Mesothelial cell of epicardium (in vitro differentiated cells): ENCODE data around the gene PLAAT3. TPM values are rescaled to one million over a fixed set of nuclear protein-coding genes. Genes with fewer than 3 reads are reported as not detected.
"Not testable (repeated sequence)": the region's sequence is repeated elsewhere in the genome, so short reads cannot be mapped to it uniquely, and the experiment has no call there.

Experiments
- DNase-seq, 2 experiments: peaks; one replicate each; pipeline ENCODE4 v3.0.0; 2021; ENCODE audit warnings: low spot score in 2 of 2; ENCODE audit not compliant: unreplicated experiment in 2 of 2
- H3K27ac Mint-ChIP-seq: 2 replicates; pipeline ENCODE4 v1.8.0; 2021; ENCODE audit warnings: mixed read lengths
- H3K27me3 Mint-ChIP-seq: 2 replicates; pipeline ENCODE4 v1.8.0; 2021; ENCODE audit warnings: low read depth, mixed read lengths
- H3K36me3 Mint-ChIP-seq: 2 replicates; pipeline ENCODE4 v1.8.0; 2021; ENCODE audit warnings: mixed read lengths
- H3K4me1 Mint-ChIP-seq: 2 replicates; pipeline ENCODE4 v1.8.0; 2021; ENCODE audit warnings: mixed read lengths
- H3K4me3 Mint-ChIP-seq: 2 replicates; pipeline ENCODE4 v1.8.0; 2021; ENCODE audit warnings: mild to moderate bottlenecking, moderate library complexity, mixed read lengths
- H3K9me3 Mint-ChIP-seq: 2 replicates; pipeline ENCODE4 v1.8.0; 2021; ENCODE audit warnings: mixed read lengths
- total RNA-seq: library from RNA; stranded (reverse); gene quantifications from 3 replicates; pipeline ENCODE4 v1.2.1, GENCODE V29; 2021
- TF ChIP-seq, protein P1 (sequence below): fragments of 200-600 bp; sonication (generic); IDR thresholded peaks from one replicate; pipeline ENCODE4 v1.5.0; 2021; ENCODE audit warnings: antibody characterized with exemption; ENCODE audit not compliant: unreplicated experiment

PLAAT3 gene
- total RNA-seq, 1 donor from 2014 or later = 1.5 TPM

DNA sequence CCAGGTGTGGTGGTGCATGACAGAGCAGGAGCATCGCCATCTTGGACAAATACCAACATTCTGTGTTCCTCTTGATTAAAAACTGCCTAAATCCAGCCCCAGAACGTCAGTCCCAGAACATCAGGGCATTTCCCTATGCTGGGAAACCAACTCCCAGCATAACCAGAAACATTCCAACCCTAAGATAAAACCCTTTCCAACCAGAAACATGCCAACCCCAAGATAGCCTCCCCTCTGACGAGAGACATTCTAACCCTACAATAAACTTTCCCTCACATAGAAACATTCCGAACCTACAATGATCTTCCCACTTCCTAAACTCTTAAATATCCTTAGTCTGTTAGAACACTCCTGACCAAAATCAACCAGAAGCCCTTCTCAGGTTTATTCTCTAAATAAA is 66.1 kb downstream of the PLAAT3 start:
- no peaks in the 10 kb centered on the region for H3K4me1 Mint-ChIP-seq
- no peak overlapping the region for H3K27ac Mint-ChIP-seq
- TF ChIP-seq, protein P1, sequence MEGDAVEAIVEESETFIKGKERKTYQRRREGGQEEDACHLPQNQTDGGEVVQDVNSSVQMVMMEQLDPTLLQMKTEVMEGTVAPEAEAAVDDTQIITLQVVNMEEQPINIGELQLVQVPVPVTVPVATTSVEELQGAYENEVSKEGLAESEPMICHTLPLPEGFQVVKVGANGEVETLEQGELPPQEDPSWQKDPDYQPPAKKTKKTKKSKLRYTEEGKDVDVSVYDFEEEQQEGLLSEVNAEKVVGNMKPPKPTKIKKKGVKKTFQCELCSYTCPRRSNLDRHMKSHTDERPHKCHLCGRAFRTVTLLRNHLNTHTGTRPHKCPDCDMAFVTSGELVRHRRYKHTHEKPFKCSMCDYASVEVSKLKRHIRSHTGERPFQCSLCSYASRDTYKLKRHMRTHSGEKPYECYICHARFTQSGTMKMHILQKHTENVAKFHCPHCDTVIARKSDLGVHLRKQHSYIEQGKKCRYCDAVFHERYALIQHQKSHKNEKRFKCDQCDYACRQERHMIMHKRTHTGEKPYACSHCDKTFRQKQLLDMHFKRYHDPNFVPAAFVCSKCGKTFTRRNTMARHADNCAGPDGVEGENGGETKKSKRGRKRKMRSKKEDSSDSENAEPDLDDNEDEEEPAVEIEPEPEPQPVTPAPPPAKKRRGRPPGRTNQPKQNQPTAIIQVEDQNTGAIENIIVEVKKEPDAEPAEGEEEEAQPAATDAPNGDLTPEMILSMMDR = no peak
- no peak for DNase-seq
- H3K27me3 Mint-ChIP-seq = no peaks in the 10 kb centered on the region
- no peaks in the 10 kb centered on the region for H3K36me3 Mint-ChIP-seq
- no peaks in the 10 kb centered on the region for H3K9me3 Mint-ChIP-seq
- H3K4me3 Mint-ChIP-seq = no peak overlapping the region

DNA sequence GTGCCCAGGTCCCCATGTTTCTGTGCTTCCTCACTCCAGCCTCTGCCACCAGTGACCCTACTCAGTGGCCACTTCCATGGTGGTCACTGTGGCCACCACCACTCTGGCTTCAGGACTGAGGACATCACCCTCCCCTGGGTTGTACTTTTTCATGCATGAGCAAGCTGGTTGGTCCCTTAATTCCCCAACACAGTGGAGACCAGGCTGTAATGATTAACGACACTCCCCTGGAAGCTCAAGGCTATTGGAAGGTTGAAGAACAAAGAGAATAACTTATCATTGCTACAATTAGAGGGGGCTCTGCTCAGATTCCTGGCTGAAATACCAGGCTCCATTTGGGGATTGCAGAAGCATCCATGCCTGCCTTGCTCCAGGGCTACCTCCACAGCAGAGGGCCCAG is 67.2 kb downstream of the PLAAT3 start:
- DNase-seq = no peak
- no peaks in the 10 kb centered on the region for H3K9me3 Mint-ChIP-seq
- TF ChIP-seq, protein P1 = no peak
- no peaks in the 10 kb centered on the region for H3K36me3 Mint-ChIP-seq
- no peaks in the 10 kb centered on the region for H3K27me3 Mint-ChIP-seq
- H3K4me3 Mint-ChIP-seq = no peak overlapping the region
- no peak overlapping the region for H3K27ac Mint-ChIP-seq
- no peaks in the 10 kb centered on the region for H3K4me1 Mint-ChIP-seq

DNA sequence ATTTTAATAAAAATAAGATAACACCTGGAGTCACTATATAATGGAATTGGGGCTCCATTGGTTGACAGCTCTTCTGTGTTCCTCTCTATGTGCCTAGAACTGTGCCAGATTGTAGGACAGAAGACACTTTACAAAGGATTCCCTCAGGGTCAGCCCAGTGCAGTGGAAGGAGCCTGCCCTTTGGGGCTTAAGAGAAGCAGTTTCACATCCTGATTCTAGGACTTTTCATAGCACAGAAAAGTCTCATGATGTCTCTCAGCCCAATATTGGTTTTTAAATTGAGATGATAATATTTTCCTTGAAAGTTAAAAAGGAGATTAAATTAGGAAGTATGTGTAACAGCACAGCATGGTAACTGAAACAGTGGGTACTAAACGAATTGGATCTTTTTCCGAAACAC is 70.5 kb downstream of the PLAAT3 start:
- H3K4me1 Mint-ChIP-seq = no peaks in the 10 kb centered on the region
- H3K9me3 Mint-ChIP-seq = no peaks in the 10 kb centered on the region
- no peaks in the 10 kb centered on the region for H3K36me3 Mint-ChIP-seq
- H3K27ac Mint-ChIP-seq = no peak overlapping the region
- DNase-seq = no peak
- no peak overlapping the region for H3K4me3 Mint-ChIP-seq
- H3K27me3 Mint-ChIP-seq = no peaks in the 10 kb centered on the region
- TF ChIP-seq, protein P1 = no peak

DNA sequence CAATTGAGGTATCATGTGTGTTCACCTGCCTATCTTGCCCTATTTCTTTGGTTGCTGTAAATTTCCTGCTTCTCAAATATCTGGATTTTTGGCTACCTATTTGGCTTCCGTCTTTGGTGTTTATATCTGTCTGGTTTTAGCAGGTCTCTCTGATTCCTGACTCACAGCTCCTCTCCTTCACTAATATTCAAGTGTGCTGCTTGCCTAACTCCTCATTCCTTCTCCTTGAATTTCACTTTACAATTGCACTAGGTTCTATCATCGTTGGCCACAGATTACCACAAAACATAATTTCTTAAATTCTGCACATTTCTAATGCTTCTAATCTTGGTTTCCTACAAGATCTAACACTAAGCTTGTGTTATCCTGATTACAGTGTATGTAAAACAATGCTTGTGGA is 71.7 kb downstream of the PLAAT3 start:
- not testable (repeated sequence) for H3K4me1 Mint-ChIP-seq, H3K27ac Mint-ChIP-seq, H3K27me3 Mint-ChIP-seq, H3K36me3 Mint-ChIP-seq, H3K9me3 Mint-ChIP-seq, DNase-seq, H3K4me3 Mint-ChIP-seq

DNA sequence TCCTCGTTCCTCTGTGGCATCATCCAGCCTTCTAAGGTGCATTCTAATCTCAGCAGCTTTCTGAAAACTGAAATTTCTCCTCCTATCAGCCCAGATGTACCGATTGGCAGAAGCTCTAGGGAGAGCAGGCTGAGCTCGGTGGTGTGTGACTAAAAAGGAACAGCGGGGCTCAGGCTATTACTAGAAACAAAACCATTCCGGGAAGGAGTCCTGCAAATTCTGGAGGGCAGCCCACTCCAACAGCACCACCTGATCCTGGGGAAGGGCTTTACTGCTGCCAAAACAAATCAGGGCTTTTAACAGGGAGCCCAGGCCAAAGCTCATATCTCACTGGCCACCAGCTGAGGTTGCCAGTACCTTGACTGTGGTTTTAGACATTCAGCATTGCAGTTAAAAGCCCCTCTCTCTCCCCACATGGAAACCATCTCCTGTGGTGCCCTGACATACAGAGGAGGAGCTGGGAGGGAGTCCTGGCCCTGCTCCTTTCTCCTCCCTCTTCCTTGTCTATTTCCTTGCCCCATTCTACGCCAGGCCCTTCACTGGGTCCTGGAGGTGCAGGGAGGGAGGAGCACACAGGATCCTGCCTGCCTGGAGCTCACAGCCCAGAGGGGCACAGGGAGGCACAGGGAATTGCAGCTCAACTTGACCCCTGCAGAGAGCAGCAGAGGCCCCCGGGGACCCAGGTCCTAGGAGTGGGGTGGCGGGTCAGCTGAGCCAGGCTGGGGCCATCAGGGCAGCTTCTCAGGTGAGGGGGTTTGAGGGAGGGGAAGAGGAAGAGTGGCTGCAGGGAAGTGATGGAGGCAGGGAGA is 76.7 kb downstream of the PLAAT3 start:
- H3K27me3 Mint-ChIP-seq = no peaks in the 10 kb centered on the region
- no peak overlapping the region for H3K4me3 Mint-ChIP-seq
- TF ChIP-seq, protein P1 = no peak
- H3K27ac Mint-ChIP-seq = peak overlapping the region; percentile 86
- no peak for DNase-seq
- H3K4me1 Mint-ChIP-seq = peaks cover 25% of the 10 kb centered on the region
- no peaks in the 10 kb centered on the region for H3K36me3 Mint-ChIP-seq
- no peaks in the 10 kb centered on the region for H3K9me3 Mint-ChIP-seq

DNA sequence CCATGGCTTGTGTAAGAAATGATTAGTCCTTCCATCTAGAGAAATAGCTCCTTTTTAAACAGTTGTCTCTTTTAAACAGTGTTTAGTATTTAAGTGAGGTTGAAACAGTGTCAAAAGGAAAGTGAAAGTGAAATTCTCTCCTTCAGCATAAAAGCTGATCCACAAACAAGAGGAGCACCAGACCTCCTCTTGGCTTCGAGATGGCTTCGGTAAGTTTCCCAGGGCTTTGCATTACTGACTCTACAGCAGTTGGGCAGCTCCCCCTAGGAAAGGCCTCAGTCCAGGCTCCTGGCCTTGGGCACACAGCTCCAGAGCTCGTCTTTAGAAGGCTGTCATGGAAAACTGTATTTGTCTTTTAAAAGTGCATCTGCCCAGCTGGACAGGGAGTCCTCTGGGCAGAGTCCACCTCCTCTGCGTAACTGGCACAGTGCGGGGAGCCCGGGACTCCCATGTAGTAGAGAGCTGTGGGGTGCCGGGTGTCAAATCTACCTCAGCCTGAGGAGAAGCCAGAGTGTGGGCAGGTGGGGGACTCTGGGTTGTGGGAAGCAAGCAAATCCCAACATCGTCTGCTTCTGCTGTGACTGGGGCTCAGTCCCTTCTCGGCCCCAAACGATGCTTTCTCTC is 77.5 kb downstream of the PLAAT3 start, which contains the start of gene PLAAT4:
Gene PLAAT4, plus strand, starts transcription at position 140 of the 624 bp plus-strand sequence. Its CDS starts 61 bp downstream, at position 201.
- no peak for DNase-seq
- Mint-ChIP-seq H3K9me3 (no peaks in the 10 kb centered on the region), H3K4me1 (peaks cover 31% of the 10 kb centered on the region), H3K36me3 (no peaks in the 10 kb centered on the region), H3K27me3 (no peaks in the 10 kb centered on the region), H3K27ac (peak within 1 kb of the TSS; percentile 86), H3K4me3 (no peak within 1 kb of the TSS)
- TF ChIP-seq, protein P1 = no peak
